Measurements from ENCODE around the gene TMEM151A.

DNA sequence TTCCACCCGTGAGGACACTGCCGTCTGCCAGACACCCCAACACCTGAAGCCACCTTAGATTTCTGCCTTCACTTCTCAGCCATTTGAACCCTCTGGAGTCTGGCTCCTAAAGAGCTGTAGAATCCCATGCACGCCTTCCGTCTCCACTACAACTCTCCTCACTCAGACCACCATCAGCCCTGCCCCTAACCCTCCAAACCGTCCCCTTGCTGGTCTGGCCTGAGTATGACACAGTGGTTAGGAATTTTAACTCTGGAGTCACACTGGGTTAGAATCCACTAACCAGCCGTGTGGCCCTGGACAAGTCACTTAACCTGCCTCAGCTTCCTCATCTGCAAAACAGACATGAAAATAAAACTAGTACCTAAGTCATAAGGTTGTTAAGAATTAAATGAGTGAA, 10.7 kb upstream of the TMEM151A start:
- no peak for TF ChIP-seq EZH2 (IDR thresholded peaks at IDR 0.05)
- TF ChIP-seq CTCF (IDR thresholded peaks at IDR 0.05) = no peak

Measured in neural progenitor cell (in vitro differentiated cells).